NCI-H748 treated with DMSO at 0.1 percent for 48 hours (cell line): ENCODE data around the gene UFD1.

Experiments
- DNase-seq: peaks from one replicate; lab custom pipeline; 2025; lab: John Stamatoyannopoulos, UW

The UFD1 gene

DNA sequence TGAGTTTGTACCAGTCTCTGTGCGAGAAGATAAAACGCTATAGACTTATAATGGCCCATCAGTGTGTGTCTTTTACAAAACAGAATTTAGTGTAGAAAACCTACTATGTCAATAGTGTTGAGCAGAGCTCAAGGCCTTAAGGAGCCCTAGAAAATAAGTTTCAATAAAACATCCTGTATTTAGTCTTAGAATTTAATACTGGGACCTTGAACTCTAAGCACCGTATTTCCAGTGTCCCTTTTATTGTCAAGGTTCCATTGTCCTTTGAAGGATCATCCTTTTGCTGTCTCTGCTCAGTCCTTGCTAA is 17.3 kb upstream of the UFD1 start:
- DNase-seq: no peak

DNA sequence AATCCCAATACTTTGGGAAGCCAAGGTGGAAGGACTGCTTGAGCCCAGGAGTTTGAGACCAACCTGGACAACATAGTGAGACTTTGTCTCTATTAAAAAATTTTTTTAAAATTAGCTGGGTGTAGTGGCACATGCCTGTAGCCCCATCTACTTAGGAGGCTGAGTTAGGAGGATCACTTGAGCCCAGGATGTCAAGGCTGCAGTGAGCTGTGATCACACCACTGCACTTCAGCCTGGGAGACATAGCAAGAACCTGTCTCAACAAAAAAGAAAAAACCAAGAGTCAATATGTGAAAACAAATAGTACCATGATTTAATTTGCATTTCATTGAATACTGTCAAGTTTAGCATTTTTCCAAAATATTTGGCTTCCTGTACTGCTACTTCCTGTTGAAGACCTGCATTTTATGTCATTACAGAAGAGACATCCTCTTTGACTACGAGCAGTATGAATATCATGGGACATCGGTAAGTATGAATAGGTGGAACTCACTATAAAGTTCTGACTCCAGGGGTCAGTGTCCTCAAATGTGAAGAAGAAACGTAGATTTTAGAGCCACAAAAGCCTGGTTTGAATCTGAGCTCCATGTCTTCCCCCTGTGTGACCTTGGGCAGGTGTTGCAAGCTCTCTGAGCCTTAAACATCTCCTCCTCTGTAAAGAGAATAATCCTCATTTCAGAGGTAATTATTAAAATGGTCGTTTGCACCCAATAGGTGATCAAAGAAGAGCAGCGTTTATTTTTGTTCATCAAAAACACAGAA is 16.8 kb upstream of the UFD1 start:
- no peak for DNase-seq

DNA sequence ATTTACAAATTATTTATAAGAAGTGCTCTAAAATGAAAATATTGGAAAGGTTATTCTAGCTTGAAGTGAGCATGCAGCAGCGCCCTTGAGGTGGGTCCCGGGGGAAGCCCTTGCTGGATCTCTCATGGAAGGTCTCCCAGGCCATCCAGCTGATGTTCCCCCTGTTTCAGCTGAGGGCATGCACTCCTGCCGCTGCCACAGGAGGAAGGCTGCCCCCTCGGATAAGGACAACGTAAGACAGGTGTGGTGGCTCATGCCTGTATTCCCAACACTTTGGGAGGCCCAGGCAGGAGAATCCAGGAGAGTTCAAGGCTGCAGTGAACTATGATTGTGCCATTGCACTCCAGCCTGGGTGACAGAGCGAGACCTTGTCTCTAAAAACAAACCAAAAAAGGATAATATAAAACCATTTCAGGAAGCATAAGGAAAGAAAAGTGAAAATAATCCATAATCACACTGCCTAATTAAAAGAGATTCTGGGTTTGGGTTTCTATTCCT is 15.7 kb upstream of the UFD1 start:
- DNase-seq: no peak

DNA sequence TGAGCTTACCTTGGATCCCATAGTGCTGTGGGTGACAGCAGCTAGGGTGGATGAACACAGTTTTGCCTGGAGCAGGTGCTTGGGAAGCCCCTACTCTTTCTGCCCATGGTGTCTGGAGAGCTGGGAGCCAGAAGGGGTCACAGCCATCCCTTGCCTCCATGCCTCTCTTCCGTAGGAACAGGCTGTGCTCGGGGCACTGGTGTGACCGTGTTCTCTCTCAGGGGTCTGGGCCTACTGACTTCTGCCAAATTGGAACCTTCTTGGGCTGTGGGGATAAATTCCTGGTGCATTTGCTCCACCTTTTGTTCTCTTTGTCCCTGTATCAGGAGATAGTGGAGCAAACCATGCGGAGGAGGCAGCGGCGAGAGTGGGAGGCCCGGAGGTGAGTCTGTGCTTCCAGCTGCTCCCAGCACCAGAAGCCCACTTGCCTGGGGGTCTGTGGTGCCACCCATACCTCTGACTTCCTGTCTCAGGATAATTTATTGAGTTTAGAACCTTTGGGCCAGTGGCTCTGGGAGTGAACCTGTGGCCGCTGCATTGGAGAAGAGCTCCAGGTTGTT is 15.1 kb upstream of the UFD1 start:
- no peak for DNase-seq

DNA sequence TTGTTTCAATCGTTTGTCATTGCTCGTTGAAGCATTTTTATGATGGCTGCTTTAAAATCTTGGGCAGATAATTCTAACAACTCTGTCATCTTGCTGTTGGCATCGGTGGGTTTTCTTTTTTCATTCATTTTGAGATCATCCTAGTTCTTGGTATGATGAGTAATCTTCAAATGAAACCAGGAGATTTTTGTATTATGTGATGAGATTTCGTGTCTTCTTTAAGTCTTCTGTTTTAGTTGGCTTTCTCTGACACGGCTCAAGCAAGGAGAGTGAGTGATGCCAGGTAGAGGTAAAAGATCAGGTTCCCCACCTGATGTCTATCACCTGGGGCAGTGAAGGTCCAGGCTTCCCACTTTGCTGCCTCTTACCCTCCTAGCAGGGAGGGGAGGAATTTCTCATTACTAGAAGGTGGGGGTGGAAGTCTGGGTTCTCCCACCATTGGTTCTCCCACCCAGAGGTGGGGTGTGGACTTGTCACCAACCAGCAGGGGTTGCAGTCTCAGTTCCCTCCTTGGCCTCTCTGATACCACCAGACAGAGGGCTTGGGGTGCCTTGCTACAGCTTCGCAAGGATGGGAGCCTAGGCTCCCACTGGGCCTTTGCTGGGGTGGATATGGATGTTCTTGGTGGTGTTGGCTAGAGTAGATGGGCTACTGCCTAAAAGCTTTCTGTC is 13.6 kb upstream of the UFD1 start:
- no peak for DNase-seq

DNA sequence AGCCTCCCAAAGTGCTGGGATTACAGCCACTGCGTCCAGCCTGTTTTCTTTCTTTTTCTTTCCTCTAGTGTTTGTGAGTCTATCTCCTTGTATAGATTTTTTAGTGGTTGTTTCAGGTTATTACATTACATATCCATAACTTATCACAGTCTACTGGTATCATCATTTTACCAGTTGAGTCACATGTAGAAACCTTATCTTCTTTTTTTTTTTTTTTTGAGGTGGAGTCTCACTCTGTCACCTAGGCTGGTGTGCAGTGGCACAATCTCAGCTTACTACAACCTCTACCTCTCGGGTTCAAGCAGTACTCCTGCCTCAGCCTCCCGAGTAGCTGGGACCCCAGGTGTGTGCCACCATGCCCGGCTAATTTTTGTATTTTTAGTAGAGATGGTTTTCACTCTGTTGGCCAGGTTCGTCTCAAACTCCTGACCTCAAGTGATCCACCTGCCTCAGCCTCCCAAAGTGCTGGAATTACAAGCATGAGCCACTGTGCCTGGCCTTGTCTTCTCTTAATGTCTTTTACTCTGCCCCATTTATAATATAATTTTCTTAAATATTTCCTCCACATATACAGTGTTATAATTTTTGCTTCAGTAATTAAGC is 11.7 kb upstream of the UFD1 start:
- DNase-seq: no peak

DNA sequence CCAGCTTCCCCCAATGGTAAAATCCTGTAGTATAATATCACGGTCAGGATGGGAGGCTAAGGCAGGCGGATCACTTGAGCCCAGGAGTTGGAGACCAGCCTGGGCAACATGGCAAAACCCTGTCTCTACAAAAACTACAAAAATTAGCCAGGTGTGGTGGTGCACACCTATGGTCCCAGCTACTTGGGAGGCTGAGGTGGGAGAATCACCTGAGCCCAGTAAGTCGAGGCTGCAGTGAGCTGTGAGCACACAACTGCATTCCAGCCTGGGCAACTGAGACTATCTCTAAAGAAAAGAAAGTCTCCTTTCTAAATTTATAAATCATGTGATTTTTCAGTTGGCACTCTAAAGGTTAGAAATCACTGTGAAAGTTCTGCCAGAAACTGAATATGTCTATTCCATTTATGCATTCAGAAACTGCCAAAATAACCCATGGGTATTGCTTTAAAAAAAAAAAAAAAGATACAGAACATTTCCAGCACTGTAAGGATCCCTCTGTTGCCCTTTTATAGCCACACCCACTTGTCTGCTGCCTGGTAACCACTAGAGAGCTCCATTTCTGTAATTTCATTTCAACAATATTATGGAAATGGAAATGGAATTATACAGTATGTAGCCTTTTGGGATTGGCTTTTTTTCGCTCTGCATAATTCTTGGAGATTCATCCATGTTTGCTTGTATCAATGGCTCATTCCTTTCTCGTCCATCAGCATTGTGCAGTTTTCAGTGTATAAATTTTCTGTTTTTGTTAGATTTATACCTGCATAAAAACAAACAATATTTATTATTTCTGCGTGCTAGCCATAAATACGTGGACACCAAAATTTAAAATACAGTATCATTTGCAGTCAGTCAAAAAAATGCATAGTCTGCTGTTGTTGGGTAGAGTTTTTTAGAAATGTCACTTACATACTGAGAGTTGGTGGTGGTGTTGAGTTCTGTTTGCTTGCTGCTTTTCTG is 10.2 kb upstream of the UFD1 start:
- DNase-seq: no peak

DNA sequence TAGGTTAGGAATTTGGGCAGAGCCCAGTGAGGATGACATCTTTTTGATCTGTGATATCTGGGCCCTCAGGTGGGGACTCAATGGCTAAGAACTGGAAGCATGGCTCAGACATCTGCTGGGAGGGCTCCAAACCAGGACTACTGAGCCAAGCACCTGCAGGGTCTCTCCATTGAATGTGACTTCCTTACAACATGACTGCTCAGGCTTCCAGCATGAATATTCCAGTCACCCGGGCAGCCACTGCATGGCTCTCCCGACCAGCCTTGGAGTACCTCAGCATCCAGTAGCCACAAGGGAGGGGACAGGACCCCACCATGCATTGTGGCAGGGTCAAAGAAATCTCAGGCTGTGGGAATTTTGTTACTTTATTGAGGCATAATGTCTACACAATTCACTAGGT is 9.3 kb upstream of the UFD1 start:
- no peak for DNase-seq

DNA sequence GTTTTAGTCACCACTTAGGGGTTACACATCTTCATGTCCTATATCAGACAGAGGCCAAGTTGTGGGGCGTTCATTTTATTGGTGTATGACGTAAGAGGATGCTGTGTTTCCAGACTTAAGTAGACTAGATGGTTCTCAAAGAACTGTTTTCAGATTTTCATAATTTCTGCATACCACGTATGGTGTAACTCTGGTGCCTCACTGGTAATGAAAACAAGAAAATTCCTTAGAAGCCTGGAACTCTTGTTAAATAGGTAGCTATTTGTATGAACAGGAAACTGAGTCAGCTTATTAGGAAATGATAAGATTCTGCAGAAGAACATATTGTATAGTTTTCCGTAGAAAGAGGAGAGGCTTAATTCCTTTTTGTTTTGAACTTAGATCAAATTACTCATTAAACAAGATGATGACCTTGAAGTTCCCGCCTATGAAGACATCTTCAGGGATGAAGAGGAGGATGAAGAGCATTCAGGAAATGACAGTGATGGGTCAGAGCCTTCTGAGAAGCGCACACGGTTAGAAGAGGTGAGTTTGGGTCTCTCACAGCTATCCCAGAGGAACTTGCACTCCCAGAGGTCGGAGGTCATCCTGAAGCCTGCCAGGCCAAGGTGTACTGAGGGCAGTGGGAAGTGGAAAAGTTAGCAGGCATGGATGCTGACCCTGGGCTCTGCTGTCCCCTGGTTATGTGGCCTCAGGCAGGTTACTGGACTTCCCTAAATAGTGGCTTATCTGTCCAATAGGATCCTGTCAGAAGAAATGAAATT is 4.7 kb upstream of the UFD1 start:
- DNase-seq: no peak

DNA sequence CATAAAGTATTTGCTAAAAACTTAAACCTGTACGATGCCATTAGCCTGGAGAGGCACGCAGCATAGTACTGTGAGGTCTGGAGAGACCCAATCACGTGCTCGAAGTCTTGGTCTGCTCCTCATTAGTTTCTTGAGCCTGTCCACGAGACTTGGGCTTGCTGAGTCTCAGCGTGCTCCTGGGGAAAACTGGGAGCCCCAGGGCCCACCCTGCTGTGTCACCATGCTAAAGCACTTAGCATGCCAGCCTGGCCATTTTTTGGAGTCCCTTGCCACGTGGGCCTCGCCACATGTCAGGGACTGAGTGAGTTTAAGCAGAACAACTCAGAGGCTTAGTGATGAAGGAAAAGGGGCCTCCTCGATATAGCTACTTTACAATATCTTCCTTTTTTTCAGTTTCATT is 3.3 kb upstream of the UFD1 start:
- no peak for DNase-seq

DNA sequence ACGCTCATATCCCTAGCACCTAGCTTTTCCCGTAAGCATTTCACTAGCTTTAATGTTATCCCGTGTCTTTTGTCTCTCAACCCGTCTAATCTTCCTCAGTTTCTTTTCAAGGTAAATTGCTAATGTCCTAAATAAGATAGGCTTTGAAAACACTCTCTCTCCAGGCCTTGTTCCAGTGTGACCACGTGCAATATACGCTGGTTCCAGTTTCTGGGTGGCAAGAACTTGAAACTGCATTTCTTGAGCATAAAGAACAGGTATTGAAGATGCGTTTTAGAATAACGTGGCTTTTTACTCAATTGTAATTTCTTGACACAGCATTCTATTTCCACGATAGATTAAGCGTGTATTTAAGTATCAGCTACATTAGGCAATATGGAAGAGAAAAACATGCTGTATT is 1.8 kb upstream of the UFD1 start:
- no peak for DNase-seq

DNA sequence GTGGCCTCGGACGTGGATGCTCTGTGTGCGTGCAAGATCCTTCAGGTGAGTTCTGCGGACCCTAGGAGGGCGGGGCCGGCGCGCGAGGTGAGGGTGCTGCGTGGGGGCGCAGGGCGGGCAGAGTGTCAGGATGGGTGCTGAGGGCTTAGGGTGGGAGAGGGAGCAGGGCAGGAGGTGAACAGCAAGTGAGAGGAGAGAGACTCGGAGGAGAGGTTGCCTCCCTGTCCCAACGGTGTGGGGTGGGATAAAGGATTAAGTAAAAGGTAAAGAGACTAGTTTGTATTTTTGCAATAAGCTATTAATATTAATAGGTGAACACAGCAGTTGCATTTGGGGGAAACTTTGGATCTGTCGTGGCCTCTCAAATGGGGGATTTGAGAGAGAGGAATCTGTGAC is 1.2 kb upstream of the UFD1 start:
- no peak for DNase-seq

DNA sequence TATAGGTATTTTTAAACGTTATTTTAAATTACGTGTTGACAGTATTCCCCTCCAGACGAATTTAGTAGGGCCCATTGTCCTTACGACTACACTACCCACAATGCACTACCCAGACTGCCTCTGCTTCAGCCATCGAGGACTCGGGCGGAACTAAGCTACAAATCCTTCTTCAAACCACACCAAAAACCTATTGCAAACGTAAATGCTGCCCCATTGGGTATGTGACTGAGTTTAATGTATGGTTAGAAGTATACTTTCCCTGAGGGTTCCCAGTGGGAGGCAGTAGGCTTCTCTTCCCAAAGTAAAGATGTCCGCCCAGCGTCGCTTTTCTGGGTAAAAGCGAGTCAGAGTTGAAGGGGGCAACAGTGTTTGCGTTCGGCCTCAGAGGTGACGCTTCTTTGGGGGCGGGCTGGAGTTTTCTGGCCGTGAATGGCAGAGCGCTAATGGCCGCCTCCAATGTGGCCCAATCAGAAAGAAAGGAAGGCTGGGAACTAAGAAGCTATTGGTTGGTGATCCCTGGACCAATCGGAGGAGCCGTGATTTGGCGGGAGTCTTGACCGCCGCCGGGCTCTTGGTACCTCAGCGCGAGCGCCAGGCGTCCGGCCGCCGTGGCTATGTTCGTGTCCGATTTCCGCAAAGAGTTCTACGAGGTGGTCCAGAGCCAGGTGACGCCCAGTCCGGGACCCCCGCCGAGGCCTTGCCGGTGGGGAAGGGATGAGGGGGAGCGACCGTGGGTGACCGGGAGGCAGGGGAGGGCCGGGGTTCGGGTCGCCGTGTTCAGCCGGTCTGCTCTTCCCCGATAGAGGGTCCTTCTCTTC is 571 bp upstream of the UFD1 start, which contains the start of gene CDC45:
CDC45 (plus strand) TSS at position 566 of the 818 bp plus-strand sequence; CDS start at position 615, 49 bp downstream.
- peak; percentile 98 for DNase-seq

DNA sequence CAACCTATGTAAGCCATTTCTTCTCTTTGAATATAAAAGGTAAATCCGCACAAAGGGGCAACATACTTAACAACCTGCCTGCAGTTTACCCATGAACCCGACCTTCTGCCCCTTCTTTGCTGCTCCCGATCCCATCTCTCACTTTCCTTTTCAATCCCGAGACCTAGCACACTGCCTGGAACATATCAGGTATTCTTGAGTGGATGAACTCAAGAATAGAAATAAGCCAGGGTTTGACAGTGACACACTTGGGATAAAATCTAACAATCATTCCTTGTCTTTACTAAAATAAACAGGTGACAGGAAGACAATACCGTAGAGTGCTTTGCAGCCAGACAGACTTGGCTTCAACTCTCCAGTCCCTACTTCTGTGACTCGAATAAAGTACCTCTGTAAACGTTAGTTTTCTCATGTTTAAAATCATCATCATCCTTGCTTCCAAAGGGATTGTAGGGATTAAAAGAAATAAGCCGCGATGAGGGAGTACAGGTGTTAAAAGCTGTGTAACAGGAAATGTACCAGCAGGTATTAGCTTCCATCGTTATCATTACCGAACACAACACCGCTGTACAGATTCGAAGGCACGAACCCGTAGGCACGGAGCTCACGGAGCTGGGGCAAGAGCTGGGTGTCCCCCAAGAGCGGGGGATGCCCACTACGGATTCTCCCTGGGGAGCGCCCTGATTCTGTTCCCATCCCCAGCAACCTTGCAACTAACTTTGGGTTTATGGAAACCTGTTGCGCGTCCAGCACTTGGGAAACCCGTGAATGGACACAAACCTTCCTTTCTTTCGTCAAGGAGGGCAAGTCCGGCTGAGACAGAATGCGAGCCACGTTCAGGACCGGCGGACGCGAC is 720 bp downstream of the UFD1 start:
- DNase-seq: no peak

DNA sequence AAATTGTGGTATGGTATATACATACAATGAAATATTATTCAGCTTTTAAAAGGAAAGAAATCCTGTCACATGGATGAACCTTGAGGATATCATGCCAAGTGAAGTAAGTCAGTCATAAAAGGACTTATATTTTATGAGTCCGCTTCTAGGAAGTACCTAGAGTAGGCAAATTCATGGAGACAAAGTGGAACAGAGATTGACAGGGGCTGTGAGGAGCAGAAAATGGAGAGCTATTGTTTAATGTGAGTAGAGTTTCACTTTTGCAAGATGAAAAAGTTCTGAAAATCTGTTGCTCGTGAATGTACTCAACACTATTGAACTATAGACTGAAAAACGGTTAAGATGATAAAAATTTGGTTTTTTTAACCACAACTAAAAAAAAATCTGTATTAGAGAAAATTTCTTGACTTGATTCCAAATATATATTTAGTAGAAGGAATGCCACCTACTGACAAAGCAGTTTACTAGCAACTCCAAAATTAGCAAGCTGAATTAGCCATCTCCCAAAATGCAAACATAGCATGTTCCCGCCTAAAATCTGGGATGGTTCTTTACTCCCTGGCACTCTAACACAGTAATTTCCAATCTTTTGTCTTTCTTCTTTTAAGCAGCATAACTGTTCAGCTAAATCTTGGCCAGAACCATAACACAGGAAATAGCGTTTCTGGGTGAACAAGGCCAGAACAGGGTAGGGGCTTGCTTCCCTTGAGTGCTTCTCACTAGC is 1.5 kb downstream of the UFD1 start:
- DNase-seq: no peak

DNA sequence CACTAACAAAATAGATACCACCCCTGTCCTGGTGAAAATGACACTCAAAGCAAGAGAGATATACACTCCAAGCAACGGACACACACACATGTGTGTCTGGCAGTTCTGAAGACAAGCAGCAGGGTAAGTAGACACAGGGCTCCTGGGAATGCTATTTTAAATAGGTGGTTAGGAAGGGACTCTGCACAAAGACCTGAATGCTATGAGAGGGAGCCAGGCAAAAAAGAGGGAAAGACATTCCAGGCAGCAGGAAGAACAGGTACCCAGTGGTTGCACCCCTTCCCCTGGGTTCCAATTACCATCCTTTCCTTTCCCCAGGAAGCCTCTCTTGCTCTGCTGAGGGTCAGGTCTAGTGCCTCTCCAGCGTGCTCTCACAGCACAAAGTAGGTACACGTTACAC is 3.0 kb downstream of the UFD1 start:
- DNase-seq: no peak

DNA sequence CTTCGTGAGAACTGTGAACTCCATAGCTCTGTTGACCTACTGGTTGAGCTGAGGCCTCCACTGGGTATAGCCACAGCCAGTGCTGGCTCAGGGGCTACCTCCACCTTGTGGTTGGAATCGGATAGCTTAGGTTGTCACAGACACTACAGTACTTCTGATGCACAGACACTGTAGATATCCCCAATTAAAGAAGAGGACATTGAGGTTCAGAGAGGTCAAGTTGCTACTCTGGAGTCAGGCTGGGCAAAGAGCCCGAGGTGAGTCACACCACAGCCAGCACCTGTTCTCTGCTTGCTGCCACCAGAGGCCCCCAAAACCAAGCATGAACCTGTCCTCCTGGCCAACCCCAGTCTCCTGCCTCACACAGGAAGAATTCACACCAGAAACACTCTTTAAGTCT is 5.4 kb downstream of the UFD1 start:
- no peak for DNase-seq

DNA sequence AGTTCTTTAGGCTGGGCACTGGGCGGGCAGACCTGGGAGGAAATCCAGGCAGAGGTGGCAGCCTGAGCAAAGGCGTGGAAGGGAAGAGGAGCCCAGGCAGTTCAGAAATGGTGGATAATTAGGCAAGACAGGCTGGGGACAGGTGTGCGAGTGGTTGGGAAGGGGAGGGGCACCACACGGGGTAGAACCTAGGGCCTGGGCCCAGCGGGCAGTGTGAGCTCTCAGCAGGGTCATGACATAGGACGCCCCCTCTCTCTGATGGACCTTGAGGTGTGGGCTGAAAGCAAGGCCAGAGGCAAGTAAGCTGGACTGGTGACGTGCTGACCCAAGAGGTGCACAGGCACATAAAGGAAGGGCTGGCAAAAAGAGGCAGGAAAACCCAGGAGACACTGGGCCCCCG is 6.8 kb downstream of the UFD1 start:
- no peak for DNase-seq

DNA sequence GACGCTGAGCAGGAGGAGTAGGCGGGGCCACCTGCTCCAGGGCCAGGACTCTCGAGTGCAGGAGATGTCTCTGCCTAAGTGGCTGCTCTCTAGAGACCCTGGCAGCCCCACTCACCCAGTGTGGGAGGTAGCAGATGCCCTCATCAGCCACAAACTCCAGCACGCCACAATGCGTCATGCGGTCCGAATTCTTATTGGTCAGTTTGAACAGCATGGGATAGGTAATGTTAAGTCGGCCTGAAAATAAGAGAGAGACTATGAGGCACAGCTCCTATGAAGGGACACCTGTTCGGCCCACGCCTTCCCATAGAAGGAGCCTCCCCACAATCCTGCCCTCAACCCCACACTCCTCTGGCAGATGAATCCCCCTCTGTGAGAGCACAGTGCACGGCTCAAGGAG is 7.4 kb downstream of the UFD1 start:
- no peak for DNase-seq
